Sigmoid colon (tissue), 4 donors: ENCODE results near the gene CERS3.

Experiments
- POLR2A ChIP-seq, 2 donors: fragments of 450-650 bp; IDR thresholded peaks; one replicate each; pipeline ENCODE4 v1.6.1; 2016; ENCODE audit warnings: antibody characterized with exemption in 2 of 2, mild to moderate bottlenecking in 2 of 2, moderate library complexity in 2 of 2
- POLR2AphosphoS5 ChIP-seq, 4 donors: sonication (generic); formaldehyde crosslinking; IDR thresholded peaks; one replicate each; pipeline ENCODE4 v1.6.1; 2017; ENCODE audit warnings: antibody characterized with exemption in 4 of 4
- TF ChIP-seq, protein P1 (sequence below), 4 experiments: fragments of 450-650 bp in 3 of 4; fragments of 200-600 bp in 1 of 4; IDR thresholded peaks; one replicate each; pipeline ENCODE4 v1.5.1; 2016 to 2019; ENCODE audit warnings: antibody characterized with exemption in 4 of 4, mild to moderate bottlenecking in 3 of 4, moderate library complexity in 2 of 4

DNA sequence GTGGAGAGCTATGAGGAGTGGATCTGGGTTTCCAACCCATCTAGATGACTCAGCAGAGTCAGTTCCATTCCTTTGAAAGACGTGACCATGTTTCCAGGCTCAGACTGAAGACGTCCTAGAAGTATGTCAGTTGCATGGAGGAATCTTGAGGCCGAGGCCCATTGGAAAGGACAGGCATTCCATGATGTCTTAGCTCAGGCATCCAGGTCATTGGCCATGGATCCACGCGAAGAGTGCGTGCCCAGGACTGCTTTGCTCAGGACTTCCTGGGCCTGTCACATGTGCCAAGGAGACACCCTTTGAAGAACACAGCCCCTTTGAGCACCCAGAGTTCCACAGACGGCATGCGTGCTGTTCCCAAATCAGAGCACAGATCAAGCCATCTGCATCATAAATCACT, 94.7 kb downstream of the CERS3 start:
- TF ChIP-seq, protein P1, sequence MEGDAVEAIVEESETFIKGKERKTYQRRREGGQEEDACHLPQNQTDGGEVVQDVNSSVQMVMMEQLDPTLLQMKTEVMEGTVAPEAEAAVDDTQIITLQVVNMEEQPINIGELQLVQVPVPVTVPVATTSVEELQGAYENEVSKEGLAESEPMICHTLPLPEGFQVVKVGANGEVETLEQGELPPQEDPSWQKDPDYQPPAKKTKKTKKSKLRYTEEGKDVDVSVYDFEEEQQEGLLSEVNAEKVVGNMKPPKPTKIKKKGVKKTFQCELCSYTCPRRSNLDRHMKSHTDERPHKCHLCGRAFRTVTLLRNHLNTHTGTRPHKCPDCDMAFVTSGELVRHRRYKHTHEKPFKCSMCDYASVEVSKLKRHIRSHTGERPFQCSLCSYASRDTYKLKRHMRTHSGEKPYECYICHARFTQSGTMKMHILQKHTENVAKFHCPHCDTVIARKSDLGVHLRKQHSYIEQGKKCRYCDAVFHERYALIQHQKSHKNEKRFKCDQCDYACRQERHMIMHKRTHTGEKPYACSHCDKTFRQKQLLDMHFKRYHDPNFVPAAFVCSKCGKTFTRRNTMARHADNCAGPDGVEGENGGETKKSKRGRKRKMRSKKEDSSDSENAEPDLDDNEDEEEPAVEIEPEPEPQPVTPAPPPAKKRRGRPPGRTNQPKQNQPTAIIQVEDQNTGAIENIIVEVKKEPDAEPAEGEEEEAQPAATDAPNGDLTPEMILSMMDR (IDR thresholded peaks at IDR 0.05): no peak
- no peak for TF ChIP-seq POLR2A (IDR thresholded peaks at IDR 0.05)
- TF ChIP-seq POLR2AphosphoS5 (IDR thresholded peaks at IDR 0.05): no peak
